Endothelial cell of umbilical vein (primary cell): Measurements from ENCODE around the gene DENND4B. TPM values are rescaled to one million over a fixed set of nuclear protein-coding genes. Genes with fewer than 3 reads are reported as not detected.
"Not testable (repeated sequence)": the region's sequence is repeated elsewhere in the genome, so short reads cannot be mapped to it uniquely, and the experiment has no call there.

Experiments
- BruUV-seq: library from RNA; stranded (reverse); fragments of 400-500 nt; replicated peaks from 2 replicates; lab custom pipeline; 2021; lab: Mats Ljungman, UMichigan
- CTCF ChIA-PET: fragments of 300-600, 350-600 bp; sonication (Branson Sonifier 250); formaldehyde crosslinking; loops from one replicate; lab custom pipeline; 2021; ENCODE audit warnings: antibody characterized with exemption, inconsistent platforms; lab: Charles Lee
- POLR2A ChIA-PET: fragments of 300-600, 350-600 bp; sonication (Branson Sonifier 250); formaldehyde crosslinking; loops from one replicate; lab custom pipeline; 2021; ENCODE audit warnings: antibody characterized with exemption, inconsistent platforms; lab: Charles Lee
- DNase-seq: peaks from one replicate; pipeline ENCODE4 v3.0.0-alpha.2; 2011; ENCODE audit warnings: low read depth, low spot score
- FAIRE-seq: peaks from 2 replicates; lab custom pipeline; 2011; peaks lifted over from hg19 to GRCh38; lab: Jason Lieb, UNC
- H2AFZ ChIP-seq: 2 replicates; pipeline ENCODE4 v1.6.0; 2012; ENCODE audit warnings: low read depth, low read length, control low read depth, inconsistent platforms
- H3K27ac ChIP-seq: 2 replicates; pipeline ENCODE4 v1.5.1; 2011; ENCODE audit warnings: low read depth, mild to moderate bottlenecking, control low read depth, low read length, moderate library complexity; ENCODE audit not compliant: insufficient read depth
- H3K27me3 ChIP-seq, 2 experiments: 2 replicates each; pipeline versions ENCODE4 v1.6.0 to v1.6.1; 2011; ENCODE audit warnings: low read length in 2 of 2, mixed read lengths in 1 of 2; ENCODE audit not compliant: control insufficient read depth in 2 of 2, insufficient read depth in 2 of 2
- H3K36me3 ChIP-seq, 2 experiments: 2 replicates in 1 of 2; 3 replicates in 1 of 2; pipeline ENCODE4 v1.5.1; 2011; ENCODE audit warnings: low read length in 2 of 2, mild to moderate bottlenecking in 1 of 2, moderate library complexity in 1 of 2; ENCODE audit not compliant: control insufficient read depth in 2 of 2, insufficient read depth in 2 of 2; ENCODE audit errors: extremely low read depth in 1 of 2
- H3K4me1 ChIP-seq: 3 replicates; pipeline ENCODE4 v1.5.1; 2011; ENCODE audit warnings: mild to moderate bottlenecking, low read length; ENCODE audit not compliant: control insufficient read depth, insufficient read depth; ENCODE audit errors: extremely low read depth
- H3K4me2 ChIP-seq: 2 replicates; pipeline ENCODE4 v1.6.1; 2011; ENCODE audit warnings: low read length, control low read depth, mixed read lengths; ENCODE audit not compliant: insufficient read depth
- H3K4me3 ChIP-seq, 3 experiments: fragments of 200-600 bp in 1 of 3; sonication (generic), shearing (Covaris generic) in 1 of 3; replicated peaks in 1 of 3; 2 replicates each; pipeline ENCODE4 v1.5.1; 2011 to 2016; ENCODE audit warnings: control low read depth in 3 of 3, low read length in 3 of 3, mild to moderate bottlenecking in 2 of 3, inconsistent platforms in 1 of 3, low read depth in 1 of 3, moderate library complexity in 1 of 3; ENCODE audit not compliant: insufficient read depth in 1 of 3
- H3K79me2 ChIP-seq: 2 replicates; pipeline ENCODE4 v1.6.0; 2012; ENCODE audit warnings: low read length, inconsistent platforms; ENCODE audit not compliant: control insufficient read depth, insufficient read depth
- H3K9ac ChIP-seq: replicated peaks from 2 replicates; pipeline ENCODE3; 2011; ENCODE audit warnings: low read length, control low read depth; ENCODE audit not compliant: insufficient read depth; ENCODE audit errors: extremely low read depth
- H3K9me1 ChIP-seq: replicated peaks from 3 replicates; pipeline ENCODE4 v1.6.0; 2011; ENCODE audit warnings: mild to moderate bottlenecking, low read length; ENCODE audit not compliant: control insufficient read depth, insufficient read depth; ENCODE audit errors: extremely low read depth
- H3K9me3 ChIP-seq: replicated peaks from 2 replicates; pipeline ENCODE4 v1.5.1; 2012; ENCODE audit warnings: low read length, inconsistent platforms; ENCODE audit not compliant: control insufficient read depth, insufficient read depth
- H4K20me1 ChIP-seq: replicated peaks from 2 replicates; pipeline ENCODE3; 2011; ENCODE audit warnings: mild to moderate bottlenecking, low read length; ENCODE audit not compliant: control insufficient read depth, insufficient read depth; ENCODE audit errors: extremely low read depth
- EZH2 ChIP-seq: IDR thresholded peaks from 2 replicates; pipeline ENCODE4 v1.6.1; 2012; ENCODE audit warnings: borderline replicate concordance, low read depth, mild to moderate bottlenecking, moderate library complexity, low read length, inconsistent platforms; ENCODE audit not compliant: severe bottlenecking
- FOS ChIP-seq: IDR thresholded peaks from 2 replicates; pipeline ENCODE4 v1.6.1; 2011; ENCODE audit warnings: mild to moderate bottlenecking, low read length, moderate library complexity, borderline replicate concordance; ENCODE audit not compliant: insufficient read depth
- GATA2 ChIP-seq: IDR thresholded peaks from 2 replicates; pipeline ENCODE4 v1.7.0; 2011; ENCODE audit warnings: low read depth, mild to moderate bottlenecking, moderate library complexity, mixed read lengths, low read length; ENCODE audit not compliant: insufficient read length, insufficient read depth
- MAX ChIP-seq: IDR thresholded peaks from 2 replicates; pipeline ENCODE4 v1.6.1; 2011; ENCODE audit not compliant: insufficient read depth, insufficient read length
- dilution Hi-C: fragments of 300-500 bp; cut with MboI; formaldehyde crosslinking; loops from one replicate; pipeline ENCODE4 v1.15.0; 2019; ENCODE audit warnings: low sequenced_read_pairs; ENCODE audit not compliant: extremely low pct_ligation_motif_present
- intact Hi-C: fragments of 100-400 bp; cut with micrococcal nuclease; formaldehyde crosslinking; loops from one replicate; pipeline ENCODE4 v1.10.0; 2022
- polyA plus RNA-seq, 4 experiments: library from polyadenylated mRNA; depleted of rRNA in 3 of 4; stranded (reverse) in 3 of 4; unstranded in 1 of 4; fragments of >200 nt; gene quantifications; 2 replicates each; pipeline versions ENCODE4 v1.2.1 to v1.2.3, GENCODE V29; 2011 to 2012; ENCODE audit warnings: missing spikeins in 1 of 4
- total RNA-seq: library from RNA; stranded (reverse); gene quantifications from 2 replicates; pipeline ENCODE4 v1.2.3, GENCODE V29; 2021

The DENND4B gene
- total and polyA plus RNA-seq, 2 donors (not counting 3 experiments of a cell fraction or from before 2014, with no cell fraction given), result 35.6 to 57.8 TPM

DNA sequence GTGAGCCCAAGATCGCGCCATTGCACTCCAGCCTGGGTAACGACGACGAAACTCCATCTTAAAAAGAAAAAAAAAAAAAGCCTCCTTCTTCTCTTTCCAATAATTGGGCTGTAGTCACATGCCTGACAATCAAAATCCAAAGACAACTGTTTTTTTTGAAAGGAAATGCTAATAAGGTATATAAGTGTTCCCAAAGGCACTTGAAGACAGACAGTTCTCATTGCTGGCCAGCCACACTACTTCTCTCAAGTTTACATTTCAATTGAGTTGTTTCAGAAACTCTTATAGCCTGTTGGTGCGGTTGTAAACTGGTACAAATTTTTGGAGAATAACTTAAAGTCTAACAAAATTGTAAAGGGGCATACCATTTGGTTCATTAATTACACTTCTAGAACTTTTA lies 47.0 kb downstream of the DENND4B start:
- FAIRE-seq (no peak), DNase-seq (no peak)
- H3K79me2 ChIP-seq, result peaks cover 61% of the 10 kb centered on the region
- POLR2A ChIA-PET, result no interaction called here
- H3K4me3 ChIP-seq, result no peak overlapping the region
- no peak overlapping the region for H3K9ac ChIP-seq
- H3K27me3 ChIP-seq, result no peaks in the 10 kb centered on the region
- dilution Hi-C loops (no loop called here), intact Hi-C loops (no loop called here)
- H3K4me1 ChIP-seq, result no peaks in the 10 kb centered on the region
- TF ChIP-seq MAX, result no peak
- no peak for TF ChIP-seq EZH2
- TF ChIP-seq FOS, result no peak
- no peak for TF ChIP-seq GATA2
- H3K36me3 ChIP-seq, result peaks cover 0 to 2% of the 10 kb centered on the region in 2 experiments
- peaks cover 4% of the 10 kb centered on the region for H4K20me1 ChIP-seq
- no peaks in the 10 kb centered on the region for H3K9me3 ChIP-seq
- H3K4me2 ChIP-seq, result no peak overlapping the region
- H3K27ac ChIP-seq, result no peak overlapping the region
- no peak overlapping the region for H2AFZ ChIP-seq
- no peaks in the 10 kb centered on the region for H3K9me1 ChIP-seq
- CTCF ChIA-PET, result no interaction called here
- no TSS peak for BruUV-seq

DNA sequence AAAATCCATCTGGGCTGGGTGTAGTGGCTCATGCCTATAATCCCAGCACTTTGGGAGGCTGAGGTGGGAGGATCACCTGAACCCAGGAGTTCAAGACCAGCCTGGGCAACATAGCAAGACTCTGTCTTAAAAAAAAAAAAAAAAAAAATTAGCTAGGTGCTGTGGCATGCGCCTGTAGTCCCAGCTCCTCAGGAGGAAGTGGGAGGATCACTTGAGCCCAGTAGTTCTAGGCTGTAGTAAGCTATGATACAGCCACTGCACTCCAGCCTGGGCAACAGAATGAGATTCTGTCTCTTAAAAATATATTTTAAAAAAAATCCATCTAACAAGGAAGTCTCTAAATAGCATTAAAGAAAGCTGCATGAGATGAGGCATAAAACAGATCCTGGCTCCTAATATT lies 50.7 kb downstream of the DENND4B start:
- H3K27ac ChIP-seq, H2AFZ ChIP-seq, H3K4me1 ChIP-seq, H3K4me3 ChIP-seq, FAIRE-seq, H3K9ac ChIP-seq, H3K4me2 ChIP-seq, BruUV-seq, POLR2A ChIA-PET, intact Hi-C loops, H3K9me3 ChIP-seq, dilution Hi-C loops, H3K9me1 ChIP-seq, H3K27me3 ChIP-seq, H3K36me3 ChIP-seq, DNase-seq, H4K20me1 ChIP-seq: not testable (repeated sequence)
- CTCF ChIA-PET, result interaction anchor here (0.6 to 1.0 kb wide), 2 partner anchors 12 to 14 kb away, joined by 4 read pairs; no protein-coding TSS in a partner anchor
- H3K79me2 ChIP-seq, result peaks cover 44% of the 10 kb centered on the region

- CTCF ChIA-PET, DNase-seq, H3K9me3 ChIP-seq, H3K4me1 ChIP-seq, H3K36me3 ChIP-seq, H3K9ac ChIP-seq, H3K4me2 ChIP-seq, intact Hi-C loops, H4K20me1 ChIP-seq, H3K9me1 ChIP-seq, H2AFZ ChIP-seq, H3K27ac ChIP-seq, BruUV-seq, dilution Hi-C loops, H3K27me3 ChIP-seq, H3K4me3 ChIP-seq, FAIRE-seq, POLR2A ChIA-PET: not testable (repeated sequence)
- peaks cover 40% of the 10 kb centered on the region for H3K79me2 ChIP-seq
These were observed 55.5 kb downstream of the DENND4B start for GRCh38 chr1:153891042-153891441.
